ENCODE data around the gene ROR1.

ROR1 gene

DNA sequence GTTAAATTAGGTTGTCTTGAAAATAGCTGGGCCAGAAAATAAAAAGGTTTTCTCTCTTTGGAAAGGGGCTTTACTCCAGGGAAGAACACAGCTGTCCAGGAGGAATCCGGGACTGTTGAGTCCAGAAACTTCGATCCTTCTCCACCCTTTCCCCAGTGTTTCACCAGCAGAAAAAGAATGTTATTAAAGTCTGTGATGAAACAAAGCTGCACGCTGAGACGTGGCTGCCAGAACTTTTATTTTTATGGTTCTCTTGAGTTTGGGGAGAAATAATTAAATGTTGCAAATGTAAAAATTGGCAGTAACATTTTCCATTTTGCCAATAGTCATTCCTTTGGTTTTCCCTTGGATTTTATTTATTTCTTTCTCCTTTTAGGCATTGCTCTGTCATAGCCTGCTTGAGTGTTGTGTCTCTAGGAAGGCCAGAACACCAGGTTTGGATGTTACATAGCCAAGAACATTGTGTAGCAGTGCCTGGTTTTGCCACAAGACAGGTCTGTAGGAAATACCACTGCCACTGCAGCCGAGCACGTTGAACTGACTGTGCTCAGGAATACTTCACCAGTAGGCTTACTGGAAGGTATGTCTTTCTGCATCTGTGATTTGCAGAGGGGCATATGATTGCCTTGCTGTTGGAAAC, 87.4 kb downstream of the ROR1 start:
- no peak for DNase-seq

GRCh38 chr1:63863145-63863544, 89.3 kb downstream of the ROR1 start:
- no peak for DNase-seq

GRCh38 chr1:63864224-63864641, 90.4 kb downstream of the ROR1 start:
- DNase-seq: no peak

- DNase-seq: no peak
Measured at GRCh38 chr1:63865561-63865960, 91.7 kb downstream of the ROR1 start.

- DNase-seq: no peak
Measured at GRCh38 chr1:63866084-63866483, 92.3 kb downstream of the ROR1 start.

DNA sequence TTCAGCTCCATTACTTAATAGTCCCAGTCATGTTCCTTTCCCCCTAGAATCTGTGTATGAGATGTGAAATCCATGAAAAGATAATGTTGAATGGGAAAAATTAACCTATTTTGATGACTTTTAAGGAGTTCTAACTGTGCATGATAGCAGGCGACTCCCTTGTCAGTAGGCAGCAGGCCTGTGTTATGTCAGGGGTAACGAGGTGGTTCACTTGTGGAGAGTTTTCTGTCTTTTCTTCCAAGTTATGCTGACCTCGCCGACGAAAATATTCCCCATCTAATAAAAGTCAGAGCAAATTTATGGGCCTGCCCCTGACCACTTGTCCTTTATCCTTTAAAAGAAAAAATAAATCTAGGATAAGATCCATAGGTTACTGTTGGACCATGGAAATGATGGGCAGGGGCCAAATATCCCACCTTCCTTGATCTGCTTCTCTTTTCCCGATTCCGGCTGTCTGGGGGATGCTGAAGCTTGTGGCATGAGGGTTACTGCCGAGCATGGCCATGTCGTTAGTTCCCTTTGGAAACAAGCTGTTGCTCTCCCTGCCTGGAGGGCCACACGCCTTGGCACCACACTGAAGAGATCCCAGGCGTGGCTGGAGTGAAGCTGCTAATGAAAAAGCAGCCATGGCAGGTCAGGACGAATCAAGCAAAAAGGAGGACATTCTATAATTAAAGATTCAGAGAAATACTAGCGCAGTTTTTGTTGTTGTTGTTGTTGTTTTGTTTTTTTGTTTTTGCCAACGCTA, 93.8 kb downstream of the ROR1 start:
- no peak for DNase-seq

DNA sequence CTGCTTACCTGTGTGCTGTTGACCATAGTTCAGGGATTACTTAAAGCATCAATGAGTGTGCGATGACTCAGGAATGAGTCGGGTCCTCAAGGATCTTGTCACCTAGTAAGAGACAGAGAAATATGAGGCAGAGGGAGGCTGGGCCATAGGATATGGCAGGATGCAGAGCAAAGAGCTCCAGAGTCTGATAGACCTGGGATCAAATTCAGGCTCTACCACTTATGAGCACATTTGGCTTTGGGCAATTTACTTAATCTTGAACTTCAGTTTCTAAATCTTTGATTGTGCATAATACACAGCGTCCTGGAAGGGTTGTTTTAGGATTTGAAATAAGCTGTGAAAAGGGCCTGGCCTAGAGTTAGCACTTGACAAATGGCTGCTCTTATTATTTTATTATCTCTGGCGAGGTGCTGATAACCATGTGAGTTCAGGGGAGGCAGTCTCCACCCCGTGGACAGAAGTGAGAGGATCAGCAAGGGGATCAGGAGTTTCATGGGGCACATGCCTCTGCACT, 94.5 kb downstream of the ROR1 start:
- DNase-seq: no peak

DNA sequence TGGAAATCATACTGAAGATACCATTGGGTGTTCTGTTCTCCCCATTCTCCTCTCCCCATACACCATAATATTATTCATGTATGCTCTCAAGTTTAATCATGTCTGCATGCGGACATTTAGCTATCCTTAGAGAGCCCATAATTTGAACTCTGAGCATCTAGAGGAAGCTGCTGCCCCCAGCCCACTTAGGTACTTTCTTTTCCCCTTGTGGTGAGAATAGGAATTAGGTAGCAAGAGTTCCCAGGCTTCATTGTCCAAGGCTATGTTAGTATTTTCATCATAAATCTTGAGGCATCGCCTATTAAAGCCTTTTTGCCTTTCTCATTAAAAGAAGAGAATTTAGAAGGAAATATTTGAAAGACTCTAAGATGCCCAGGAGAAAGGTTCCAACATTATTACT, 96.3 kb downstream of the ROR1 start:
- no peak for DNase-seq

- no peak for DNase-seq
Measured at GRCh38 chr1:63871463-63871862, 97.6 kb downstream of the ROR1 start.

- DNase-seq: no peak
Measured at GRCh38 chr1:63873751-63874150, 99.9 kb downstream of the ROR1 start.

- DNase-seq: no peak
Measured at GRCh38 chr1:63874278-63874880, 100.6 kb downstream of the ROR1 start.

GRCh38 chr1:63875636-63876035, 101.8 kb downstream of the ROR1 start:
- no peak for DNase-seq

DNA sequence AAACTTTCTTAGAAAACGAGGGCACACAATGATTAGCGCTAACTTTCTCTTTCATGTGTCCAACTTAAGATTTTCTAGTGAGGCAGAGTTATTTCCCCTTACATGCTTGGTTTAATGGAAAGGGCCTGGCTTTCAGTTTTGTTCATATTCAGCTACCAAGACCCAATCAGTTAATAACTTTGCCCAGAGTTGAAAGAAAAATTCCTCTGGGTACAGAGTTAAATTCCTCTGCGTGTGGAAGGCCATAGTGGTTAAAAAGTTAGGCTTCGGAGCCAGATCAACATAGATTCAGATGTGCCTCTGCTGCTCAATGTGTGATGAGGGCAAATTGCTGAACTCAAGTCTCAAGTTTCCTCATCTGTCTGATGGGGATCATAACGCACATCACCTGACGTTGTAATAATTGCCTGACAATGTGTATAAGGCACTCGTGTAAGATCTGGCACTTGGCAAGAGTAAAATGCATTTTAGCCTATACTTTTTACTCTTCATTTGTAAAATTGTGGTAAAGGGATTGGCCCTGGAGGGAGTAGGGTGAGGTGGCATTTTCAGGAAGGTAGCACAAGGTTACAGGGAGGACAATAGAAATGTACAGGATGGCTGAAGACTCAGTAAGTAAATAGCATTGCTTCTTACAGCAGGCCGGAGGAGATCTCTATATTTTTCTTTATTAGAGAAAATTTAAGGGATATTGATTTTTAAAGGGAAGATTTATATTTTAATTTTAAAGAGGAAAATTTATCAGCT, 103.4 kb downstream of the ROR1 start:
- DNase-seq: no peak

DNA sequence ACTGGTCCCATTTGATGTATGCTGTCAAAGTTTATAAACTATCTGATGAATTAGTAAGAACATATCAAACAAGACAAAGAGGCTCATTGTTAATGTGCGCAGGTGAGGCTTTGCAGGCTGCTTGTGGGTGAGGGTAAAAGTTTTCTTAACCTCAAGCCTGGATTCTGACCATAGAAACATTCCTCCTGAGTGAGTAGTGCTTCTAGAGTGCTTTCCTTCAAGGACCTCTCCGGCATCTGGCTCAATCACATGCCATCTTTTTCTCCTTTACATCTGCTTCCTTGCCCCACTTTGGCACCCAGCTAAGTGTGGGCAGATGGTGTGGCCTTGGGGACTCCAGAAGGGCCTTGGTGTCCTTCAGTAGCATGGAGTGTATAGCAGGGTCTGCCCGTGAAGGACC, 104.0 kb downstream of the ROR1 start:
- DNase-seq: no peak

DNA sequence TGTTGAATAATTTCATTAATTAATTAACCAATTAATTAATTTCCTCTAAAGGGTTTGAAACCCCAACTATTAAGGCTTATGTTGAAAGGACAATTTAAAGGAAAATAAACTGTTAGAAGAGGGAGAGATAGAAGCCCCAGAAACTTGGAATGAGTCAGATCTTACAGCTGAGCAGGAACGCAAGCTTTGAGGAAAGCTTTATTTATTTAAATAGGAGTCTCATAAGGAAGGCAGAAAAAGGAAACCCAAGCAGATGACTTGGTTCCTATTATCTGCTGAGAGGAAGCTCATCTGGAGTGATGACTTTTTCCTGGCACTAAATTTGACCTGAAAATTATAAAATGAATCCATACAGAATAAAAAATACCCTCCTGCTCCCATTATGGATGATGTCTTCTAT, 105.1 kb downstream of the ROR1 start:
- no peak for DNase-seq

DNA sequence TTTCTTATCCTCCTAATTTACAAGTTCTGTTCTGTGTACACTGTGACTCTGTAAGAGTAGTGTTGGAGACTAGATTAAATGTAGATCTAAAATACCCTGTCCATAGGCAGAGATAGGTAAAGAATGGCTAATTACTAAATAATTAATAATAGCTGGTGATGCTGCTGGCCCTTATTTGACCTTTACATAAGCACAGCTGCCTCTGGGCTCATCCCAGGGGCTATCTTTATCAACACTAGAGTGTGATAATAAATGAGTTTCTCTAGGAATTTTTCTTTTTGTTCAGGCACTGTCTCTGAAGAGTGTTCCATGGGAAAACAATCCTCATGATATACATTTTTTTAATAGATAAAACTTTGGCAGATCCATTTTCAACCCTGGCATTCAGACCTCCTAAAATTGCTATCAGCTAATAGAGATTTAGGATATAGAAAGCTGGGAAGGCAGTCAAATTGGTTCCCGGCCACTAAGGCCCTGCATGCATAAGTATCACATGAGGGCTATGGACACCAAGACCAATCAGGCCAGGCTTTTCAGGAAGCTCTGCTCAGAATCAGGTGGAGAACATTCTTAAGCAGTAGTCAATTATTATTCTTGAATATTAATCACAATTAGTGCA, 107.2 kb downstream of the ROR1 start:
- DNase-seq: no peak

DNA sequence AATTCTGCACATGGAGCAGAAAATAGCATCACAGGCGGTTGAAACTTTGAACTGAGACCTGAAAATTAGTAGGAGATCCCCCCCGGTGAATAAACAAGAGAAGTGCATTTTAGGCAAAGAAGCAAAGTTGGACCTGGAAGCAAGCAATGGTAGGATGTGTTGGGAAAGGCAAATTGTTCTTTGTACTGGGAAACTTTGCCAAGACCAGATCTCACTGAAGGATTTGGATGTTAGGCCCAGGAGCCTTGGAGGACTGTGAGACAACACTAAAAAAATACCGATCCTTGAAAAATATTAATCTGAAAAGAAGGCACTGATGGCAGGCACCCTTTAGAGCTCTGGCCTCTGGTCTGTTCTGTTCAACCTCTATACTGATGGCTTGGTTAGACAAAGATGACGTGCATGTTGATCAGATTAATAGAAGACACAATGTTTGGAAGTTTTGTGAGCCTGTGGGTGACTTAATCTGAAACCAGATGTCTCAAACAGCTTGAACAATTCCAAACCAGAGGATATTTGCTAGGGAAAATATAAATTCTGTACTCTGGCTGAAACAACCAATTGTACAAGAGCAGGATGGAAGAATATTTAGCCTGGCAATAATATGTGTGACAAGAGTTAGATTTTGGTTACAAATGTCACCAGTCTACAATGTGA, 108.4 kb downstream of the ROR1 start:
- DNase-seq: no peak

- no peak for DNase-seq
Measured at GRCh38 chr1:63883494-63884235, 109.8 kb downstream of the ROR1 start.

DNA sequence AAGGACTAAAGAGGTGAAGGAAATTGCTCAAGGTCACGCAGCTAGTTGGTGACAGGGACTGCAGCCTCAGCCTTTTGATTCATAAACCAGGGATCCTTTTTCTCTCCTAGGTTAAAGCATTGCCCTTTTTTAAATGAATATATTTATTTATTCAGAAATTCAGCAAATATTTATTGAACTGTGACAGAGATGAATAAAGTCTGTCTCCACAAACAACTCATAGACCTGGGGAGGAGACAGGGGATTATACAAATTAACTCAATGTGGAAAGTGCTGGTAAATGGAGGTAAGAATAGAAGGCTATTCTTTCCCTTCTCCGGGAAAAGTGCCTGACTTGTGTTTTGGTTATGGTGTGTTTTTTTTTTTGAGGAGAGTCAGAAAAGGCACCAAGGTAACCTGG, 110.7 kb downstream of the ROR1 start:
- no peak for DNase-seq

- DNase-seq: no peak
Measured at GRCh38 chr1:63885899-63886298, 112.1 kb downstream of the ROR1 start.

DNA sequence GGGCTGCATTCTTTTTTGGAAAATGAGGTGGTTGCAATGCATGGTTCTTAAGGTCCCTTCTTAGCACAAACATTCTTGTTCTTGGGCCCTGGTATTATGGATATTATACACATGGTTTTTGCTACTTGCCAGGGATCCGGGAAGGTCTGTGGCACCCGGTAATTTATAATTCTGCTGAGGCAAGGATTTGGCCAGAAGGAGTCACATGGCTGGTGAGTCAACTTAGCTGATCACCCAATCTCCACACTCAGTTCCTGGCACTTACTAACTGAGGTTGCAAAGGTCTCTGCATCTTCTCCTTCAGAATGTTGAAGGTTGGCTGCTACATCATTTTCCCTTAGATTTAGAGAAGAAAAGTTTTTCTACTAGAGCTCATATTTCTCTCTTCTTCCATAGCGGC, 112.5 kb downstream of the ROR1 start:
- DNase-seq: no peak

GRCh38 chr1:63887809-63888208, 114.0 kb downstream of the ROR1 start:
- no peak for DNase-seq

All from NCI-H187 treated with DMSO at 0.1 percent for 48 hours (cell line).